ENCODE results near the gene FLYWCH1.
A peak's percentile ranks its signal among the peaks of the same experiment; 100 is the strongest.

Gene FLYWCH1

GRCh38 chr16:2967721-2968161 is 56.0 kb downstream of the FLYWCH1 start:
- no peak overlapping the region for H3K27ac Mint-ChIP-seq
- no peaks in the 10 kb centered on the region for H3K9me3 Mint-ChIP-seq
- peaks cover 64% of the 10 kb centered on the region for H3K27me3 Mint-ChIP-seq
- CTCF ChIA-PET, result no interaction called here
- no peak for DNase-seq
- H3K36me3 Mint-ChIP-seq, result peaks cover 9% of the 10 kb centered on the region
- H3K4me1 Mint-ChIP-seq, result peaks cover 42% of the 10 kb centered on the region
- H3K4me3 Mint-ChIP-seq, result no peak overlapping the region

GRCh38 chr16:2968368-2968737 is 56.6 kb downstream of the FLYWCH1 start:
- CTCF ChIA-PET, result no interaction called here
- Mint-ChIP-seq H3K9me3 (no peaks in the 10 kb centered on the region), H3K4me1 (peaks cover 40% of the 10 kb centered on the region), H3K27ac (peak overlapping the region; percentile 45), H3K4me3 (peak overlapping the region; percentile 71), H3K36me3 (peaks cover 10% of the 10 kb centered on the region), H3K27me3 (peaks cover 57% of the 10 kb centered on the region)
- DNase-seq, result no peak

GRCh38 chr16:2968738-2969544 is 57.2 kb downstream of the FLYWCH1 start, which contains the start of gene PAQR4:
PAQR4 (plus strand) TSS chr16:2969348; CDS start chr16:2969675, 327 bp downstream.
- Mint-ChIP-seq H3K9me3 (no peaks in the 10 kb centered on the region), H3K4me3 (peak within 1 kb of the TSS; percentile 74), H3K4me1 (peaks cover 37% of the 10 kb centered on the region), H3K36me3 (peaks cover 10% of the 10 kb centered on the region), H3K27ac (peak within 1 kb of the TSS; percentile 74), H3K27me3 (peaks cover 52% of the 10 kb centered on the region)
- CTCF ChIA-PET, result interaction anchor here (0.7 to 2.0 kb wide), 6 partner anchors 9 to 228 kb away, joined by 3 to 14 read pairs (median 5); partner anchors contain the start of gene PKMYT1
- DNase-seq, result peak; percentile 87

GRCh38 chr16:2969545-2970521 is 58.1 kb downstream of the FLYWCH1 start:
- CTCF ChIA-PET, result interaction anchor here (0.7 to 2.0 kb wide), 9 partner anchors 8 to 229 kb away, joined by 3 to 14 read pairs (median 4); partner anchors contain the start of genes CLDN6, FLYWCH2 and PKMYT1
- peak overlapping the region; percentile 74 for H3K4me3 Mint-ChIP-seq
- peaks cover 35% of the 10 kb centered on the region for H3K4me1 Mint-ChIP-seq
- H3K36me3 Mint-ChIP-seq, result peaks cover 10% of the 10 kb centered on the region
- no peaks in the 10 kb centered on the region for H3K9me3 Mint-ChIP-seq
- peak; percentile 90 for DNase-seq
- H3K27me3 Mint-ChIP-seq, result peaks cover 43% of the 10 kb centered on the region
- H3K27ac Mint-ChIP-seq, result peak overlapping the region; percentile 74

- CTCF ChIA-PET, result interaction anchor here (0.9 to 2.0 kb wide), 7 partner anchors 8 to 230 kb away, joined by 3 to 14 read pairs (median 4); partner anchors contain the start of genes CLDN6, FLYWCH2 and PKMYT1
- Mint-ChIP-seq H3K4me1 (peaks cover 29% of the 10 kb centered on the region), H3K27me3 (peaks cover 35% of the 10 kb centered on the region), H3K36me3 (peaks cover 10% of the 10 kb centered on the region), H3K27ac (peak overlapping the region; percentile 62), H3K4me3 (peak overlapping the region; percentile 74), H3K9me3 (no peaks in the 10 kb centered on the region)
- no peak for DNase-seq
Observed at GRCh38 chr16:2970563-2970962, 58.8 kb downstream of the FLYWCH1 start.

GRCh38 chr16:2971134-2971984 is 59.6 kb downstream of the FLYWCH1 start:
- CTCF ChIA-PET, result interaction anchor here (1.4 kb wide), 1 partner anchor 9 kb away, joined by 5 read pairs; no protein-coding TSS in a partner anchor
- peaks cover 27% of the 10 kb centered on the region for H3K27me3 Mint-ChIP-seq
- H3K4me1 Mint-ChIP-seq, result peaks cover 26% of the 10 kb centered on the region
- peak overlapping the region; percentile 62 for H3K27ac Mint-ChIP-seq
- H3K4me3 Mint-ChIP-seq, result peak overlapping the region; percentile 74
- no peak for DNase-seq
- H3K36me3 Mint-ChIP-seq, result peaks cover 10% of the 10 kb centered on the region
- H3K9me3 Mint-ChIP-seq, result no peaks in the 10 kb centered on the region

GRCh38 chr16:2971985-2972784 is 60.5 kb downstream of the FLYWCH1 start:
- CTCF ChIA-PET, result interaction anchor here (1.4 kb wide), 1 partner anchor 10 kb away, joined by 5 read pairs; no protein-coding TSS in a partner anchor

GRCh38 chr16:2973093-2973492 is 61.4 kb downstream of the FLYWCH1 start:
- H3K27ac Mint-ChIP-seq, result peak overlapping the region; percentile 49
- no peak overlapping the region for H3K4me3 Mint-ChIP-seq
- CTCF ChIA-PET, result no interaction called here

More at GRCh38 chr16:2971985-2972784, 60.5 kb downstream of the FLYWCH1 start:
- Mint-ChIP-seq H3K27me3 (peaks cover 19% of the 10 kb centered on the region), H3K36me3 (peaks cover 15% of the 10 kb centered on the region), H3K9me3 (no peaks in the 10 kb centered on the region), H3K4me3 (peak overlapping the region; percentile 21), H3K4me1 (peaks cover 30% of the 10 kb centered on the region), H3K27ac (peak overlapping the region; percentile 72)
- DNase-seq, result no peak

GRCh38 chr16:2973605-2974318 is 62.0 kb downstream of the FLYWCH1 start:
- Mint-ChIP-seq H3K9me3 (no peaks in the 10 kb centered on the region), H3K4me1 (peaks cover 32% of the 10 kb centered on the region), H3K36me3 (peaks cover 23% of the 10 kb centered on the region), H3K27me3 (peaks cover 3% of the 10 kb centered on the region), H3K4me3 (no peak overlapping the region), H3K27ac (no peak overlapping the region)
- DNase-seq, result no peak
- CTCF ChIA-PET, result no interaction called here

More at GRCh38 chr16:2973093-2973492, 61.4 kb downstream of the FLYWCH1 start:
- H3K4me1 Mint-ChIP-seq, result peaks cover 35% of the 10 kb centered on the region
- peaks cover 10% of the 10 kb centered on the region for H3K27me3 Mint-ChIP-seq
- H3K9me3 Mint-ChIP-seq, result no peaks in the 10 kb centered on the region
- DNase-seq, result no peak
- H3K36me3 Mint-ChIP-seq, result peaks cover 20% of the 10 kb centered on the region

GRCh38 chr16:2974319-2975056 is 62.8 kb downstream of the FLYWCH1 start:
- Mint-ChIP-seq H3K4me3 (no peak overlapping the region), H3K27me3 (no peaks in the 10 kb centered on the region), H3K27ac (no peak overlapping the region), H3K4me1 (peaks cover 34% of the 10 kb centered on the region), H3K9me3 (no peaks in the 10 kb centered on the region), H3K36me3 (peaks cover 23% of the 10 kb centered on the region)
- CTCF ChIA-PET, result interaction anchor here (1.1 to 1.2 kb wide), 2 partner anchors 11 to 54 kb away, joined by 3 read pairs; no protein-coding TSS in a partner anchor
- DNase-seq, result no peak

- Mint-ChIP-seq H3K4me1 (peaks cover 35% of the 10 kb centered on the region), H3K27me3 (no peaks in the 10 kb centered on the region), H3K27ac (no peak overlapping the region), H3K4me3 (no peak overlapping the region), H3K9me3 (no peaks in the 10 kb centered on the region), H3K36me3 (peaks cover 23% of the 10 kb centered on the region)
- DNase-seq, result no peak
- CTCF ChIA-PET, result interaction anchor here (1.1 to 1.2 kb wide), 2 partner anchors 12 to 53 kb away, joined by 3 read pairs; no protein-coding TSS in a partner anchor
Observed at GRCh38 chr16:2975161-2975795, 63.5 kb downstream of the FLYWCH1 start.
